Endothelial cell (in vitro differentiated cells): ENCODE results near the gene PAX3. TPM values are rescaled to one million over a fixed set of nuclear protein-coding genes. Genes with fewer than 3 reads are reported as not detected.

ENCODE experiments used
- DNase-seq: peaks from one replicate; pipeline ENCODE4 v3.0.0; 2021; ENCODE audit warnings: low spot score
- H3K27ac Mint-ChIP-seq: one replicate; pipeline ENCODE4 v1.8.0; 2021; ENCODE audit warnings: mixed read lengths, inconsistent platforms; ENCODE audit not compliant: unreplicated experiment
- H3K27me3 Mint-ChIP-seq: one replicate; pipeline ENCODE4 v1.8.0; 2021; ENCODE audit warnings: mild to moderate bottlenecking, moderate library complexity, mixed read lengths, inconsistent platforms; ENCODE audit not compliant: unreplicated experiment
- H3K36me3 Mint-ChIP-seq: one replicate; pipeline ENCODE4 v1.8.0; 2021; ENCODE audit warnings: mild to moderate bottlenecking, low read depth, mixed read lengths, inconsistent platforms; ENCODE audit not compliant: unreplicated experiment
- H3K4me1 Mint-ChIP-seq: one replicate; pipeline ENCODE4 v1.8.0; 2021; ENCODE audit warnings: mild to moderate bottlenecking, mixed read lengths, inconsistent platforms; ENCODE audit not compliant: unreplicated experiment
- H3K4me3 Mint-ChIP-seq: one replicate; pipeline ENCODE4 v1.8.0; 2021; ENCODE audit warnings: mild to moderate bottlenecking, mixed read lengths, inconsistent platforms; ENCODE audit not compliant: unreplicated experiment
- H3K9me3 Mint-ChIP-seq: one replicate; pipeline ENCODE4 v1.8.0; 2021; ENCODE audit warnings: mixed read lengths, inconsistent platforms; ENCODE audit not compliant: unreplicated experiment
- CTCF ChIP-seq: fragments of 200-600 bp; sonication (generic); IDR thresholded peaks from one replicate; pipeline ENCODE4 v1.5.0; 2021; ENCODE audit warnings: antibody characterized with exemption; ENCODE audit not compliant: unreplicated experiment
- total RNA-seq: library from RNA; stranded (reverse); fragmentation: NEBNext Ultra II Directional; extraction: Animal tissue kit (Norgen Biotek cat#: 25700); gene quantifications from one replicate; pipeline ENCODE4 v1.2.1, GENCODE V29; 2021; ENCODE audit not compliant: unreplicated experiment

Gene PAX3
- total RNA-seq, 1 donor from 2014 or later = 16.5 TPM

DNA sequence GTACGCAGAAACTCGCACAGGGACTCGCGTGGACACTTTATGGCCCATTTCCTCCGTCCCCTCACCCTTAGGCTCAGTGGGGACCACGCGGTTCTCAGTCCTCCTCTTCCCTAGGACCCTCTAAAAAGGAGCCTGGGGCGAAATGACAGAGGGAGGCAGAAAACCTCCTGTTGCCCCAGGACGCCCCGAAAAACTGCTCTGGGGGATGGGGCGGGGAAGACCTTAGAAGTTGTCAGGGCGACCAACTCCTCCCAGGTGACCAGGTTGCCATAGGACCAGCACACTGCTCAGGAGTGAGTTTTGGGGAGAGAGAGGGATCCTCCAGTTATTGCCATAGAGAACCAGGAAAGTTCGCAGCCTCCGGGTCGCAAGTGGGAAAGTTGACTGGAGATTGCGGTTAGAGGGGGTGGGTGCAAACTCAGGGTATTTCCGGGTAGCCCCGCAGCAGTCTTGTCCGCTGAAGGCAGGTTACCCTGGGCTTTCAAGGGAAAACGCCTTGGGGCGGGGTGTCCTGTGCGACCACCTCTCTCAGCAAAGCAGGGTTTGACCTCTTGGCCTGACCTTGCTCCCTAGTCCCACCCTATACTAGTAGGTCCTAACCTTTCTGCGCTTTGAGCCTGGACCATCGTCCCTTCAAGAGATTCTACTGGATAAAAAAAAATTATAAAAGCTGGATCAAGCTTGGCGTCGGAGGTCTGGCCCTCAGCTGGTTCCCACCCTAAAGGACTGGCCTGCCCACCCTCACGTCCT is 7.8 kb upstream of the PAX3 start:
- Mint-ChIP-seq H3K36me3 (peaks cover 5% of the 10 kb centered on the region), H3K27ac (peak overlapping the region; percentile 64), H3K4me3 (peak overlapping the region; percentile 47), H3K27me3 (peaks cover 49% of the 10 kb centered on the region), H3K9me3 (no peaks in the 10 kb centered on the region), H3K4me1 (peaks cover 55% of the 10 kb centered on the region)
- no peak for TF ChIP-seq CTCF
- no peak for DNase-seq

- TF ChIP-seq CTCF = no peak
- peaks cover 51% of the 10 kb centered on the region for H3K27me3 Mint-ChIP-seq
- DNase-seq = peak; percentile 64
- H3K4me1 Mint-ChIP-seq = peaks cover 54% of the 10 kb centered on the region
- peaks cover 5% of the 10 kb centered on the region for H3K36me3 Mint-ChIP-seq
- H3K4me3 Mint-ChIP-seq = peak overlapping the region; percentile 70
- no peaks in the 10 kb centered on the region for H3K9me3 Mint-ChIP-seq
- H3K27ac Mint-ChIP-seq = peak overlapping the region; percentile 64
Measured at GRCh38 chr2:222305516-222306392, 7.0 kb upstream of the PAX3 start.

GRCh38 chr2:222304737-222305515 is 6.1 kb upstream of the PAX3 start:
- no peaks in the 10 kb centered on the region for H3K9me3 Mint-ChIP-seq
- H3K36me3 Mint-ChIP-seq = peaks cover 5% of the 10 kb centered on the region
- peak overlapping the region; percentile 70 for H3K4me3 Mint-ChIP-seq
- H3K4me1 Mint-ChIP-seq = peaks cover 61% of the 10 kb centered on the region
- H3K27me3 Mint-ChIP-seq = peaks cover 56% of the 10 kb centered on the region
- no peak for DNase-seq
- no peak overlapping the region for H3K27ac Mint-ChIP-seq
- no peak for TF ChIP-seq CTCF

DNA sequence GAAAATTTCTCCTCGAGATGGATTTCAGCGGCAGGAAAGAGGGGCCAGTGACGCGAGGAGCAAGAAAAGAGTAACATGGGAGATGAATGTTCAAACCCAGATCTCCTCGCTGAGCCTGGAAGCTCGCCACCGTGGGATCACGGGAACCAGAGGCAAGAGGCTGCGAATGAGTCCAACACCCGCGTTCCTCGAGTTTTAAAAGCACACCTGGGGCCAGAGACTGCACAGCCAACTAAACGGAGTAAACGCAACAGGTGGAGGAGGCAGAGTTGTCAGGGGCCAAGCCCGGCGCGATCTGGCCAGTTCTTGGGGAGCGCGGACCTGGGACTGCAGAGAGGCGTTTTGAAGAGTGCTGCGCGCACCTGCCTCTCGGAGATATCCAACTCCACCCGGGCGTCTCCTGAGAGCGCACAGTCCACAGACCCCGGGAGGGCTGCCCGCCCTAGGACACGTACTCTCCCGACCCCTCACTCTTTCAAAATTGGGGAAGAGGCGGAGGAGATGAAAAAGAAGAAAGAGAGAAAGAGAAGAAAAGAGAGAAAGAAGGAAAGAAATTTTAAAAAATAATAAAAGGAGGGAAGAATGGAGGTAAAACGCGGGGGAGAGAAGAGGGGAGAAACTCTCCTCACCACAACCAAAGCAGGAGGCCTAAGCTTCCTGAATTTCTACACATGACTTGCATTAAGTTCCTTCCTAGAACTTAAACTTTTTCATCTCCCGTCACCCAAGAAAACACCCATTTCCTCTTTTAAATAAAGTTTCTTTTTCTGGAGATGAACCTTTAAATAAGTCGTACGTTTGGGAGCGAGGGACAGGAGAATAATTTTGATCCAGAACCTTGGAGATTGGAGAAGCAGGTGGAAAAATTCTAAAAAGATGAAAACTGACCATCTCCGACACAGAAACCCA is 5.3 kb upstream of the PAX3 start:
- no peak overlapping the region for H3K4me3 Mint-ChIP-seq
- TF ChIP-seq CTCF = no peak
- no peak overlapping the region for H3K27ac Mint-ChIP-seq
- DNase-seq = no peak
- H3K27me3 Mint-ChIP-seq = peaks cover 61% of the 10 kb centered on the region
- no peaks in the 10 kb centered on the region for H3K9me3 Mint-ChIP-seq
- H3K4me1 Mint-ChIP-seq = peaks cover 69% of the 10 kb centered on the region
- H3K36me3 Mint-ChIP-seq = peaks cover 8% of the 10 kb centered on the region
